Measurements from ENCODE around the gene DLX2. TPM values are rescaled to one million over a fixed set of nuclear protein-coding genes. Genes with fewer than 3 reads are reported as not detected.

The DLX2 gene
- total RNA-seq, 1 donor: 0.36 TPM

- Histone ChIP-seq H3K4me1 (ENCODE audit: insufficient read depth, low read length) (no peaks in the 10 kb centered on the region), H3K36me3 (ENCODE audit: insufficient read depth, low read length) (no peaks in the 10 kb centered on the region), H3K9me3 (ENCODE audit: low read depth, low read length) (no peaks in the 10 kb centered on the region), H3K4me2 (ENCODE audit: insufficient read depth, low read length) (no peak overlapping the region), H3K4me3 (ENCODE audit: insufficient read depth, low read length) (no peak overlapping the region), H4K20me1 (ENCODE audit: insufficient read depth, low read length) (no peaks in the 10 kb centered on the region), H3K79me2 (ENCODE audit: insufficient read depth, low read length) (no peaks in the 10 kb centered on the region), H2AFZ (ENCODE audit: low read length) (no peak overlapping the region), H3K27ac (ENCODE audit: low read depth, low read length) (no peak overlapping the region), H3K27me3 (ENCODE audit: insufficient read depth, low read length) (no peaks in the 10 kb centered on the region)
- DNase-seq (ENCODE audit: insufficient read length, low spot score, missing footprints): no peak
- no peak for TF ChIP-seq CTCF (IDR thresholded peaks at IDR 0.05; ENCODE audit: extremely low read depth, low read depth, low read length)
Observed at GRCh38 chr2:172058660-172059059, 44.0 kb downstream of the DLX2 start.

GRCh38 chr2:172056293-172056692 lies 46.4 kb downstream of the DLX2 start:
- Histone ChIP-seq H3K4me2 (ENCODE audit: insufficient read depth, low read length) (no peak overlapping the region), H3K4me1 (ENCODE audit: insufficient read depth, low read length) (peaks cover 9% of the 10 kb centered on the region), H3K9me3 (ENCODE audit: low read depth, low read length) (no peaks in the 10 kb centered on the region), H4K20me1 (ENCODE audit: insufficient read depth, low read length) (no peaks in the 10 kb centered on the region), H3K36me3 (ENCODE audit: insufficient read depth, low read length) (no peaks in the 10 kb centered on the region), H3K79me2 (ENCODE audit: insufficient read depth, low read length) (no peaks in the 10 kb centered on the region), H3K27me3 (ENCODE audit: insufficient read depth, low read length) (no peaks in the 10 kb centered on the region), H3K27ac (ENCODE audit: low read depth, low read length) (no peak overlapping the region), H3K4me3 (ENCODE audit: insufficient read depth, low read length) (no peak overlapping the region), H2AFZ (ENCODE audit: low read length) (no peak overlapping the region)
- DNase-seq (ENCODE audit: insufficient read length, low spot score, missing footprints): no peak
- TF ChIP-seq CTCF (IDR thresholded peaks at IDR 0.05; ENCODE audit: extremely low read depth, low read depth, low read length): no peak

- Histone ChIP-seq H3K27me3 (ENCODE audit: insufficient read depth, low read length) (no peaks in the 10 kb centered on the region), H3K4me1 (ENCODE audit: insufficient read depth, low read length) (peaks cover 9% of the 10 kb centered on the region), H3K9me3 (ENCODE audit: low read depth, low read length) (no peaks in the 10 kb centered on the region), H3K36me3 (ENCODE audit: insufficient read depth, low read length) (no peaks in the 10 kb centered on the region), H4K20me1 (ENCODE audit: insufficient read depth, low read length) (no peaks in the 10 kb centered on the region), H2AFZ (ENCODE audit: low read length) (no peak overlapping the region), H3K27ac (ENCODE audit: low read depth, low read length) (no peak overlapping the region), H3K4me2 (ENCODE audit: insufficient read depth, low read length) (no peak overlapping the region), H3K79me2 (ENCODE audit: insufficient read depth, low read length) (no peaks in the 10 kb centered on the region), H3K4me3 (ENCODE audit: insufficient read depth, low read length) (no peak overlapping the region)
- no peak for TF ChIP-seq CTCF (IDR thresholded peaks at IDR 0.05; ENCODE audit: extremely low read depth, low read depth, low read length)
- no peak for DNase-seq (ENCODE audit: insufficient read length, low spot score, missing footprints)
Observed at GRCh38 chr2:172053486-172053885, 49.2 kb downstream of the DLX2 start.

GRCh38 chr2:172052000-172052983 lies 50.4 kb downstream of the DLX2 start:
- H3K4me1 ChIP-seq (ENCODE audit: insufficient read depth, low read length): peaks cover 9% of the 10 kb centered on the region
- H3K36me3 ChIP-seq (ENCODE audit: insufficient read depth, low read length): no peaks in the 10 kb centered on the region
- H3K4me3 ChIP-seq (ENCODE audit: insufficient read depth, low read length): peak overlapping the region; percentile 52
- H3K27me3 ChIP-seq (ENCODE audit: insufficient read depth, low read length): no peaks in the 10 kb centered on the region
- H3K27ac ChIP-seq (ENCODE audit: low read depth, low read length): no peak overlapping the region
- H4K20me1 ChIP-seq (ENCODE audit: insufficient read depth, low read length): no peaks in the 10 kb centered on the region
- H2AFZ ChIP-seq (ENCODE audit: low read length): peak overlapping the region; percentile 66
- no peak for DNase-seq (ENCODE audit: insufficient read length, low spot score, missing footprints)
- peak overlapping the region; percentile 67 for H3K4me2 ChIP-seq (ENCODE audit: insufficient read depth, low read length)
- H3K79me2 ChIP-seq (ENCODE audit: insufficient read depth, low read length): no peaks in the 10 kb centered on the region
- TF ChIP-seq CTCF (IDR thresholded peaks at IDR 0.05; ENCODE audit: extremely low read depth, low read depth, low read length): no peak
- no peaks in the 10 kb centered on the region for H3K9me3 ChIP-seq (ENCODE audit: low read depth, low read length)

Measured in osteoblast (primary cell).